HG03342 (cell line): ENCODE measurements around the gene PCSK6.
"Not testable (repeated sequence)": the region's sequence is repeated elsewhere in the genome, so short reads cannot be mapped to it uniquely, and the experiment has no call there.

ENCODE experiments used
- ATAC-seq: cut with Tn5 transposase; IDR thresholded peaks from one replicate; pipeline ENCODE4 v1.9.1; 2021; ENCODE audit warnings: mild to moderate bottlenecking, moderate library complexity; ENCODE audit not compliant: unreplicated experiment

Gene PCSK6

GRCh38 chr15:101434032-101434920 lies 55.2 kb downstream of the PCSK6 start:
- ATAC-seq = no peak

- no peak for ATAC-seq
Observed at GRCh38 chr15:101433396-101433795, 56.1 kb downstream of the PCSK6 start.

GRCh38 chr15:101432982-101433381 lies 56.5 kb downstream of the PCSK6 start:
- ATAC-seq = no peak

GRCh38 chr15:101431748-101432147 lies 57.8 kb downstream of the PCSK6 start:
- ATAC-seq = no peak

- ATAC-seq = no peak
Observed at GRCh38 chr15:101431301-101431700, 58.2 kb downstream of the PCSK6 start.

GRCh38 chr15:101429646-101430045 lies 59.9 kb downstream of the PCSK6 start:
- ATAC-seq = no peak

- ATAC-seq = no peak
Observed at GRCh38 chr15:101429191-101429590, 60.3 kb downstream of the PCSK6 start.

GRCh38 chr15:101428758-101429157 lies 60.7 kb downstream of the PCSK6 start:
- no peak for ATAC-seq

GRCh38 chr15:101427606-101428487 lies 61.7 kb downstream of the PCSK6 start:
- ATAC-seq = no peak

GRCh38 chr15:101426761-101427333 lies 62.7 kb downstream of the PCSK6 start:
- ATAC-seq = no peak

- ATAC-seq = no peak
Observed at GRCh38 chr15:101425787-101426365, 63.6 kb downstream of the PCSK6 start.

- no peak for ATAC-seq
Observed at GRCh38 chr15:101424984-101425383, 64.5 kb downstream of the PCSK6 start.

GRCh38 chr15:101420232-101420631 lies 69.3 kb downstream of the PCSK6 start:
- ATAC-seq = no peak

- not testable (repeated sequence) for ATAC-seq
Observed at GRCh38 chr15:101416475-101416874, 73.0 kb downstream of the PCSK6 start.

GRCh38 chr15:101413239-101413638 lies 76.3 kb downstream of the PCSK6 start:
- ATAC-seq = no peak

GRCh38 chr15:101411581-101411980 lies 77.9 kb downstream of the PCSK6 start:
- no peak for ATAC-seq

- ATAC-seq = no peak
Observed at GRCh38 chr15:101411085-101411484, 78.4 kb downstream of the PCSK6 start.

- no peak for ATAC-seq
Observed at GRCh38 chr15:101410612-101411011, 78.9 kb downstream of the PCSK6 start.

GRCh38 chr15:101409621-101410020 lies 79.9 kb downstream of the PCSK6 start:
- no peak for ATAC-seq

- ATAC-seq = no peak
Observed at GRCh38 chr15:101407966-101408775, 81.3 kb downstream of the PCSK6 start.
